PFSK-1 (cell line): ENCODE measurements around the gene CPNE9.

Experiments used
- FOXP2 ChIP-seq: optimal IDR thresholded peaks from 2 replicates; pipeline ENCODE3; 2011; ENCODE audit warnings: borderline replicate concordance, control low read depth, inconsistent platforms; ENCODE audit not compliant: insufficient read depth; ENCODE audit errors: extremely low read length, extremely low read depth
- POLR2AphosphoS5 ChIP-seq: IDR thresholded peaks from 2 replicates; pipeline ENCODE4 v1.6.1; 2012; ENCODE audit warnings: low read depth, mild to moderate bottlenecking, control low read depth, low read length, moderate library complexity
- SIN3A ChIP-seq: IDR thresholded peaks from 2 replicates; pipeline ENCODE4 v1.6.1; 2012; ENCODE audit warnings: mild to moderate bottlenecking, low read length, moderate library complexity, borderline replicate concordance; ENCODE audit not compliant: insufficient read depth
- TAF1 ChIP-seq: IDR thresholded peaks from 2 replicates; pipeline ENCODE4 v1.6.1; 2012; ENCODE audit warnings: low read length, control low read depth, borderline replicate concordance; ENCODE audit not compliant: insufficient read depth
- TF ChIP-seq, protein P1 (sequence below), 2 experiments: IDR thresholded peaks; 2 replicates each; pipeline versions ENCODE4 v1.6.1 to v1.8.0; 2011 to 2012; ENCODE audit warnings: low read depth in 2 of 2, low read length in 2 of 2, control low read depth in 1 of 2, inconsistent platforms in 1 of 2, mild to moderate bottlenecking in 1 of 2, moderate library complexity in 1 of 2; ENCODE audit not compliant: insufficient read depth in 1 of 2

The CPNE9 gene

DNA sequence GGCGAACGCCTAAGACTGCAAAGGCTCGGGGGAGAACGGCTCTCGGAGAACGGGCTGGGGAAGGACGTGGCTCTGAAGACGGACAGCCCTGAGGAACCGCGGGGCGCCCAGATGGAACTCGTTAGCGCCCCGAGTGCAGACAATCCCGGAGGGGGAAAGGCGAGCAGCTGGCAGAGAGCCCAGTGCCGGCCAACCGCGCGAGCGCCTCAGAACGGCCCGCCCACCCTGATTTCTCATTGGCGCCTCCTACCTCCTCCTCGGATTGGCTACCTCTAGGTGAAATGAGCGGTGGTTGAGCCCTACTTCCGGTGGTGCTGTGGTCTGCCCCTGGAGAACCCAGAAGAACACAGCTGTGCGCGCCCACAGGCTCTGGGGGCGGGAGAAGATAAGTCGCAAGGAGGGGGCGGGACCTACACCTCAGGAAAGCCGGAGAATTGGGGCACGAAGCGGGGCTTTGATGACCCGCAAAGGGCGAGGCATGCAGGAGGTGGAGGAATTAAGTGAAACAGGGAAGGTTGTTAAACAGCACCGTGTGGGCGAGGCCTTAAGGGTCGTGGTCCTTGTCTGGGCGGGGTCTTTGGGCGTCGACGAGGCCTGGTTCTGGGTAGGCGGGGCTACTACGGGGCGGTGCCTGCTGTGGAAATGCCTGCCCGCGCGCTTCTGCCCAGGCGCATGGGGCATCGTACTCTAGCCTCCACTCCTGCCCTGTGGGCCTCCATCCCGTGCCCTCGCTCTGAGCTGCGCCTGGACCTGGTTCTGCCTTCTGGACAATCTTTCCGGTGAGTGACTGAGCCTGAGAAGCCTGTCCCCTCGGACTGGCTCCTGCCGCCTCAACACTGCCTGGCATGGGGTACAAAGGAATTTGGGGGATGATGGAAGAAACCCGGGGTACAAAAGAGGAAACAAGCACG is 46.3 kb downstream of the CPNE9 start, which contains the start of gene OGG1:
Gene OGG1 (plus strand): TSS at position 308 of the 911 bp plus-strand sequence. CDS start 335 bp downstream, at position 643.
- TF ChIP-seq, protein P1, sequence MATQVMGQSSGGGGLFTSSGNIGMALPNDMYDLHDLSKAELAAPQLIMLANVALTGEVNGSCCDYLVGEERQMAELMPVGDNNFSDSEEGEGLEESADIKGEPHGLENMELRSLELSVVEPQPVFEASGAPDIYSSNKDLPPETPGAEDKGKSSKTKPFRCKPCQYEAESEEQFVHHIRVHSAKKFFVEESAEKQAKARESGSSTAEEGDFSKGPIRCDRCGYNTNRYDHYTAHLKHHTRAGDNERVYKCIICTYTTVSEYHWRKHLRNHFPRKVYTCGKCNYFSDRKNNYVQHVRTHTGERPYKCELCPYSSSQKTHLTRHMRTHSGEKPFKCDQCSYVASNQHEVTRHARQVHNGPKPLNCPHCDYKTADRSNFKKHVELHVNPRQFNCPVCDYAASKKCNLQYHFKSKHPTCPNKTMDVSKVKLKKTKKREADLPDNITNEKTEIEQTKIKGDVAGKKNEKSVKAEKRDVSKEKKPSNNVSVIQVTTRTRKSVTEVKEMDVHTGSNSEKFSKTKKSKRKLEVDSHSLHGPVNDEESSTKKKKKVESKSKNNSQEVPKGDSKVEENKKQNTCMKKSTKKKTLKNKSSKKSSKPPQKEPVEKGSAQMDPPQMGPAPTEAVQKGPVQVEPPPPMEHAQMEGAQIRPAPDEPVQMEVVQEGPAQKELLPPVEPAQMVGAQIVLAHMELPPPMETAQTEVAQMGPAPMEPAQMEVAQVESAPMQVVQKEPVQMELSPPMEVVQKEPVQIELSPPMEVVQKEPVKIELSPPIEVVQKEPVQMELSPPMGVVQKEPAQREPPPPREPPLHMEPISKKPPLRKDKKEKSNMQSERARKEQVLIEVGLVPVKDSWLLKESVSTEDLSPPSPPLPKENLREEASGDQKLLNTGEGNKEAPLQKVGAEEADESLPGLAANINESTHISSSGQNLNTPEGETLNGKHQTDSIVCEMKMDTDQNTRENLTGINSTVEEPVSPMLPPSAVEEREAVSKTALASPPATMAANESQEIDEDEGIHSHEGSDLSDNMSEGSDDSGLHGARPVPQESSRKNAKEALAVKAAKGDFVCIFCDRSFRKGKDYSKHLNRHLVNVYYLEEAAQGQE (IDR thresholded peaks at IDR 0.05; ENCODE audit: insufficient read depth in 1 of 2, low read depth in 2 of 2, low read length in 2 of 2) = no peak
- no peak for TF ChIP-seq FOXP2
- peak; percentile 65; the same call in 1 of the 2 replicates for TF ChIP-seq TAF1
- TF ChIP-seq SIN3A = peak; percentile 76; the same call in 1 of the 2 replicates
- TF ChIP-seq POLR2AphosphoS5 = peak; percentile 83

DNA sequence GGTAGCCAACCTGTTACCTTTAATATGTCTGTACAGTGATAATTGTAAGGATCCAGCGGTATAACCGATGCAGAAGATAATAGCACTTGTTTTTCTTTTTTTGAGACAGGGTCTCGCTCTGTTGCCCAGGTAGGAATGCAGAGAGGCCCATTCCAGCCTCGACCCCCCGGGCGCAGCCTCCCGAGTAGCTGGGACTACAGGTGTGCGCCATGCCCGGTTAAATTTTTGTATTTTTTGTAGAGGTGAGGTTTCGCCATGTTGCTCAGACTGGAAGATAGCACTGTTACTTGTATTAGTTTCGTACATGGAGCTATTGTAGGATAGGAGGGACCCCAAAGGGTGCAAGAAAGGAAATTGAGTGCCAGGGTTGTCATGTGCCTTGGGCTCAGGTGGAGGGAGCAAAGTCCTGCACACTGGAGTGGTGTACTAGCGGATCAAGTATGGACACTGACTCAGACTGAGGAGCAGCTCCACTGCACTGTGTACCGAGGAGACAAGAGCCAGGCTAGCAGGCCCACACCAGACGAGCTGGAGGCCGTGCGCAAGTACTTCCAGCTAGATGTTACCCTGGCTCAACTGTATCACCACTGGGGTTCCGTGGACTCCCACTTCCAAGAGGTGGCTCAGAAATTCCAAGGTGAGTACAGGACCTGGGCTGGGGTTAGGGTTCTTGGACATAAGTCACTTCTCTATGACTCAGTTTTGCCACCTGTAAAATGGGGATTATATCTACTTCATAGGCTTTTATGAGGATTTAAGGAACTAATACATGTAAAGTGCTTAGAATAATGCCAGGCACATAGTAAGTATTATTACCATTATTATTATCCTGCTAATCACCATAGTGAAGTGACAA is 47.2 kb downstream of the CPNE9 start:
- TF ChIP-seq TAF1 = no peak
- TF ChIP-seq, protein P1 (IDR thresholded peaks at IDR 0.05; ENCODE audit: insufficient read depth in 1 of 2, low read depth in 2 of 2, low read length in 2 of 2) = no peak
- TF ChIP-seq POLR2AphosphoS5 = no peak
- no peak for TF ChIP-seq FOXP2
- no peak for TF ChIP-seq SIN3A

- no peak for TF ChIP-seq POLR2AphosphoS5
- no peak for TF ChIP-seq SIN3A
- no peak for TF ChIP-seq FOXP2
- TF ChIP-seq TAF1 = no peak
- TF ChIP-seq, protein P1 (IDR thresholded peaks at IDR 0.05; ENCODE audit: insufficient read depth in 1 of 2, low read depth in 2 of 2, low read length in 2 of 2) = no peak
Measured at GRCh38 chr3:9754678-9755077, 51.0 kb downstream of the CPNE9 start.

DNA sequence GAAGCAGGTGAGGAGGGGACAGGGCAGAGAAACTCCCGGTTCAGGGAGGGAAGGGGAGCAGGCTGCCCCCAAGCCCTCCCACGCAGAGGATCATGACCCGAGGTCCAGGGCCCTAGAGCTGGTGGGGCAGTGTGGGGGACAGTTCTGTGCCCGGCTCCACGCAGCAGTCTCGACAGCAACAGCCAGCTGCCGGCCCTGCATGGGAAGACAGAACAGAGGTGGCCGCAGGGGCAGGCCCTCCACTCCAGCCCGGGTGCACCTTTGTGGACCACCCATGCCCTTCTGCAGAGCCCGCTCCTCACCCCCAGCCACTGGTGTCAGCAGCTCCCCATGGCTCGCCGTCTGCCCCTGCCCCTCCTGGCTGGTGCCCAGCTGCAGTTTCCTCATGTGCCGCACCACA is 53.8 kb downstream of the CPNE9 start:
- TF ChIP-seq, protein P1 (IDR thresholded peaks at IDR 0.05; ENCODE audit: insufficient read depth in 1 of 2, low read depth in 2 of 2, low read length in 2 of 2) = no peak
